Astrocyte (in vitro differentiated cells and primary cell): Measurements from ENCODE around the gene OGFOD3.

Source experiments
- EZH2 ChIP-seq: IDR thresholded peaks from 2 replicates; pipeline ENCODE4 v1.6.1; 2012; ENCODE audit warnings: mild to moderate bottlenecking, low read length, inconsistent platforms; ENCODE audit not compliant: insufficient read depth
- TF ChIP-seq, protein P1 (sequence below): IDR thresholded peaks from 2 replicates; pipeline ENCODE4 v1.5.1; 2011; ENCODE audit warnings: low read depth, mild to moderate bottlenecking, inconsistent platforms, low read length, moderate library complexity; ENCODE audit not compliant: insufficient read depth

DNA sequence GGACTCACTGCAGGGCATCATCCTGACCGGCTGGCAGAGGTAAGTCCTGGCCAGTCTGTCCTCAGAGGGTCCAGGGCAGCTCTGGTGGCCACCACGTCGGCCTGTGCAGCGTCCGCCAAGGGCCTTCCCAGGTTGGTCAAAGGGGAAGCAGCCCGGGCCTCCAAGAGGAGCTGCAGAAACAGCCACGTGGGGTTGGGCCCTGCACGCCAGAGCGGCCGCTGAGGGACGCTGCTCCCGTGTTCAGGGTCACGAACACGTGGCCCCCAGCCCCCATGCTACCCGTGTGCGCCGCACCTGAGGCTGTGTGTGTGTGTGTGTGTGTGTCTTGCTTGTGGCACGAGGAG lies 18.9 kb upstream of the OGFOD3 start:
- TF ChIP-seq EZH2, result no peak
- TF ChIP-seq, protein P1, sequence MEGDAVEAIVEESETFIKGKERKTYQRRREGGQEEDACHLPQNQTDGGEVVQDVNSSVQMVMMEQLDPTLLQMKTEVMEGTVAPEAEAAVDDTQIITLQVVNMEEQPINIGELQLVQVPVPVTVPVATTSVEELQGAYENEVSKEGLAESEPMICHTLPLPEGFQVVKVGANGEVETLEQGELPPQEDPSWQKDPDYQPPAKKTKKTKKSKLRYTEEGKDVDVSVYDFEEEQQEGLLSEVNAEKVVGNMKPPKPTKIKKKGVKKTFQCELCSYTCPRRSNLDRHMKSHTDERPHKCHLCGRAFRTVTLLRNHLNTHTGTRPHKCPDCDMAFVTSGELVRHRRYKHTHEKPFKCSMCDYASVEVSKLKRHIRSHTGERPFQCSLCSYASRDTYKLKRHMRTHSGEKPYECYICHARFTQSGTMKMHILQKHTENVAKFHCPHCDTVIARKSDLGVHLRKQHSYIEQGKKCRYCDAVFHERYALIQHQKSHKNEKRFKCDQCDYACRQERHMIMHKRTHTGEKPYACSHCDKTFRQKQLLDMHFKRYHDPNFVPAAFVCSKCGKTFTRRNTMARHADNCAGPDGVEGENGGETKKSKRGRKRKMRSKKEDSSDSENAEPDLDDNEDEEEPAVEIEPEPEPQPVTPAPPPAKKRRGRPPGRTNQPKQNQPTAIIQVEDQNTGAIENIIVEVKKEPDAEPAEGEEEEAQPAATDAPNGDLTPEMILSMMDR, result no peak
